ENCODE measurements around the gene NAV2. TPM values are rescaled to one million over a fixed set of nuclear protein-coding genes. Genes with fewer than 3 reads are reported as not detected.

NAV2 gene
- total RNA-seq, 4 donors from 2014 or later: 9.6 to 40.0 (median 23.1) TPM

GRCh38 chr11:20010156-20010850 is 297.7 kb downstream of the NAV2 start:
- no peak overlapping the region for H3K4me3 ChIP-seq
- H3K27me3 ChIP-seq: no peaks in the 10 kb centered on the region
- DNase-seq: no peak
- peaks cover 0 to 27% (median 15%) of the 10 kb centered on the region in 4 donors for H3K4me1 ChIP-seq
- intact Hi-C loops (cut with DNase I; ENCODE audit: low total_unique reads): no loop called here
- no peak overlapping the region for H3K27ac ChIP-seq
- 71 to 80% methylated on average over 5 to 8 of the region's 8 CpGs for WGBS, 2 donors (ENCODE audit: low coverage in 1 of 2)
- TF ChIP-seq EP300 (IDR thresholded peaks at IDR 0.05; ENCODE audit: low read depth) (no peak), POLR2A (IDR thresholded peaks at IDR 0.05) (no peak), POLR2AphosphoS5 (IDR thresholded peaks at IDR 0.05) (no peak)
- TF ChIP-seq, protein P1, sequence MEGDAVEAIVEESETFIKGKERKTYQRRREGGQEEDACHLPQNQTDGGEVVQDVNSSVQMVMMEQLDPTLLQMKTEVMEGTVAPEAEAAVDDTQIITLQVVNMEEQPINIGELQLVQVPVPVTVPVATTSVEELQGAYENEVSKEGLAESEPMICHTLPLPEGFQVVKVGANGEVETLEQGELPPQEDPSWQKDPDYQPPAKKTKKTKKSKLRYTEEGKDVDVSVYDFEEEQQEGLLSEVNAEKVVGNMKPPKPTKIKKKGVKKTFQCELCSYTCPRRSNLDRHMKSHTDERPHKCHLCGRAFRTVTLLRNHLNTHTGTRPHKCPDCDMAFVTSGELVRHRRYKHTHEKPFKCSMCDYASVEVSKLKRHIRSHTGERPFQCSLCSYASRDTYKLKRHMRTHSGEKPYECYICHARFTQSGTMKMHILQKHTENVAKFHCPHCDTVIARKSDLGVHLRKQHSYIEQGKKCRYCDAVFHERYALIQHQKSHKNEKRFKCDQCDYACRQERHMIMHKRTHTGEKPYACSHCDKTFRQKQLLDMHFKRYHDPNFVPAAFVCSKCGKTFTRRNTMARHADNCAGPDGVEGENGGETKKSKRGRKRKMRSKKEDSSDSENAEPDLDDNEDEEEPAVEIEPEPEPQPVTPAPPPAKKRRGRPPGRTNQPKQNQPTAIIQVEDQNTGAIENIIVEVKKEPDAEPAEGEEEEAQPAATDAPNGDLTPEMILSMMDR (IDR thresholded peaks at IDR 0.05): no peak
- in situ Hi-C loops (cut with MboI; ENCODE audit: low pct_ligation_motif_present in 1 of 4, low pct_unique_long_range_greater_than_20kb in 1 of 4, low sequenced_read_pairs in 3 of 4): no loop called here
- no peaks in the 10 kb centered on the region for H3K36me3 ChIP-seq
- H3K9me3 ChIP-seq: no peaks in the 10 kb centered on the region

DNA sequence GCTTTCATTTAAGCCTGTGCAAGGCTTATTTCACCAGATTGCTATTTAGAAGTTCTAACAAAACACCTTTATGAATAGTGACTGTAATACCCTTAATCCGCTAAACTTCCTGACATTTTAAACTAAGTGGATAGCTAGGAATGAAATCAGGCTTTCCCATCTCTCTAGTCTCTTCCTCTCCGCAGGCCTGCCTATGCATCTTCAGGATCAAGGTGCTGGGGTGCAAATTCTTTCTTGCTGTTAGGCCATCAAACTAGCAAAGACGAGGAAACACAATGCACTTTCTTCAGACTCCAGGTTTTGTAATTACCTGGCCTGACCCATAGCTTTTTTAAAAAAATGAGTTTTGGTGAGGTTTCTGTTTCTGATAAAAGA is 298.2 kb downstream of the NAV2 start:
- H3K27me3 ChIP-seq: no peaks in the 10 kb centered on the region
- in situ Hi-C loops (cut with MboI; ENCODE audit: low pct_ligation_motif_present in 1 of 4, low pct_unique_long_range_greater_than_20kb in 1 of 4, low sequenced_read_pairs in 3 of 4) (no loop called here), intact Hi-C loops (cut with DNase I; ENCODE audit: low total_unique reads) (no loop called here)
- H3K4me3 ChIP-seq: no peak overlapping the region
- H3K36me3 ChIP-seq: no peaks in the 10 kb centered on the region
- 81 to 96% methylated on average over 3 of the region's 3 CpGs for WGBS, 2 donors (ENCODE audit: low coverage in 1 of 2)
- no peak for DNase-seq
- H3K27ac ChIP-seq: no peak overlapping the region
- TF ChIP-seq POLR2A (IDR thresholded peaks at IDR 0.05) (no peak), POLR2AphosphoS5 (IDR thresholded peaks at IDR 0.05) (no peak), EP300 (IDR thresholded peaks at IDR 0.05; ENCODE audit: low read depth) (no peak)
- TF ChIP-seq, protein P1 (IDR thresholded peaks at IDR 0.05): no peak
- H3K9me3 ChIP-seq: no peaks in the 10 kb centered on the region
- H3K4me1 ChIP-seq: peaks cover 0 to 27% (median 15%) of the 10 kb centered on the region in 4 donors

DNA sequence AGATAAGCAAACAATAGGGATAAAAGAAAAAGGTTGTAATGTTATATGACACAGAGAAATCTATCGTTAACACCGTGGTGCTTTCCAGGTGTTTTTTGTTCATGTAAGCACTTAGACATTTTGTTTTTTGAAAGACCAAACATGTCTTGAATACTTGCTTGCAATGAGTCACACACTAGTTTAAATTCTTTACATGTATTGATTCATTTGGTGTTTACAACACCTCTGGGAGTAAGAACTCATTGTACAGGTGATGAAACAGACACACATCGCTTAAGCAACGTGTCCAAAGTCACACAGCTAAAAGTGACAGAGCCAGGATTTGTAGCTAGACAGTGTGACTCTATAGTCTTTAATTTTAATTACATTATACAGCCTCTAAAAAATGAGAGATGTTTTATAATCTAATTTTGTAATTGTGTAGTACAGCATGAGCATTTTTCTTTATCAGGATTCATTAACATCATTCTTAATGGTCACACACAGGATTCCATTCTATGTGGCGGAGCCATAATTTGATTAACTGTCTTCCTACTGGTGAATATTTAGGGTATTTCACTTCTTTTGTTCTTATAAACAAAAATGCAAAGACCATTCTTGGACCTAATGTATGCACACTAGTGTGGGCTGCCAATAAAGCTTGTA is 298.8 kb downstream of the NAV2 start:
- in situ Hi-C loops (cut with MboI; ENCODE audit: low pct_ligation_motif_present in 1 of 4, low pct_unique_long_range_greater_than_20kb in 1 of 4, low sequenced_read_pairs in 3 of 4): no loop called here
- Histone ChIP-seq H3K27me3 (no peaks in the 10 kb centered on the region), H3K36me3 (no peaks in the 10 kb centered on the region), H3K9me3 (no peaks in the 10 kb centered on the region), H3K4me3 (no peak overlapping the region), H3K27ac (no peak overlapping the region), H3K4me1 (peaks cover 0 to 27% (median 15%) of the 10 kb centered on the region in 4 donors)
- intact Hi-C loops (cut with DNase I; ENCODE audit: low total_unique reads): no loop called here
- TF ChIP-seq POLR2AphosphoS5 (IDR thresholded peaks at IDR 0.05) (no peak), EP300 (IDR thresholded peaks at IDR 0.05; ENCODE audit: low read depth) (no peak), POLR2A (IDR thresholded peaks at IDR 0.05) (no peak)
- TF ChIP-seq, protein P1 (IDR thresholded peaks at IDR 0.05): no peak
- DNase-seq: no peak
- WGBS, 2 donors (ENCODE audit: low coverage in 1 of 2): 42 to 58% methylated on average over 5 of the region's 5 CpGs

GRCh38 chr11:20013346-20014066 is 300.9 kb downstream of the NAV2 start:
- Histone ChIP-seq H3K27me3 (no peaks in the 10 kb centered on the region), H3K27ac (peak overlapping the region in 1 of 4 donors; percentile 22), H3K9me3 (no peaks in the 10 kb centered on the region), H3K4me1 (peaks cover 0 to 23% (median 15%) of the 10 kb centered on the region in 4 donors), H3K36me3 (no peaks in the 10 kb centered on the region), H3K4me3 (no peak overlapping the region)
- no peak for DNase-seq
- in situ Hi-C loops (cut with MboI; ENCODE audit: low pct_ligation_motif_present in 1 of 4, low pct_unique_long_range_greater_than_20kb in 1 of 4, low sequenced_read_pairs in 3 of 4) (no loop called here), intact Hi-C loops (cut with DNase I; ENCODE audit: low total_unique reads) (no loop called here)
- 39 to 45% methylated on average over 3 to 7 of the region's 7 CpGs for WGBS, 2 donors (ENCODE audit: low coverage in 1 of 2)
- TF ChIP-seq POLR2AphosphoS5 (IDR thresholded peaks at IDR 0.05) (no peak), POLR2A (IDR thresholded peaks at IDR 0.05) (no peak), EP300 (IDR thresholded peaks at IDR 0.05; ENCODE audit: low read depth) (no peak)
- TF ChIP-seq, protein P1 (IDR thresholded peaks at IDR 0.05): no peak

All from transverse colon (tissue), 4 donors.